HG02642 (cell line): ENCODE data around the gene CTSA.

Source experiments
- ATAC-seq: cut with Tn5 transposase; IDR thresholded peaks from one replicate; pipeline ENCODE4 v1.9.1; 2021; ENCODE audit warnings: mild to moderate bottlenecking; ENCODE audit not compliant: unreplicated experiment, poor library complexity

Gene CTSA

GRCh38 chr20:45890985-45891983, at the start of gene CTSA, which contains the start of gene NEURL2:
TSS of gene CTSA (plus strand) at chr20:45891335. CDS start at chr20:45891569, 234 bp downstream.
TSS of gene NEURL2 (minus strand) at chr20:45891208. CDS start at chr20:45890991, 217 bp downstream.
- peak; percentile 81 for ATAC-seq

GRCh38 chr20:45841407-45842129, 49.6 kb upstream of the CTSA start:
- ATAC-seq, result no peak

- ATAC-seq, result no peak
These were observed 48.8 kb upstream of the CTSA start for GRCh38 chr20:45842169-45842812.

DNA sequence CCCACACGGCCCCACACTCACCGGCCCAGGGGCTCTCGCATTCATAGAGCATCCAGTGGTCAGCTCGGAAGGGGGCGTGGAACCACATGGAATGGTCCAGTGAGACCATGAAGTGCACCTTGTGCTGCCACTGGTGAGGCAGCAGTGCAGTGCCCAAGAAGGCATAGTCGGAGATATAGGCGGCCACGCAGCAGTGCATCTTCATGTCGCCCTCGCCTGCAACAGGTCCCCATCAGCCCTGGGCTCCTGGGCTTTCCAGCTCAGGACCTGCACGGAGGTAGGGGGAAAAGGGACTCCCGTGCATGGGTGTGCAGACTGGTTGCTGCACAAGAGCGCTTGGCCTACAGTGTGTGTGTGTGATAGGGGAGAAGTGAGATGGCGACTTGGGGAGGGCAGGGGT, 47.6 kb upstream of the CTSA start:
- no peak for ATAC-seq

- ATAC-seq, result no peak
These were observed 45.7 kb upstream of the CTSA start for GRCh38 chr20:45845452-45845851.

GRCh38 chr20:45848421-45848820, 42.7 kb upstream of the CTSA start:
- ATAC-seq, result no peak

- ATAC-seq, result no peak
These were observed 42.1 kb upstream of the CTSA start for GRCh38 chr20:45848969-45849582.

- no peak for ATAC-seq
These were observed 40.9 kb upstream of the CTSA start for GRCh38 chr20:45850238-45850637.

- no peak for ATAC-seq
These were observed 40.2 kb upstream of the CTSA start for GRCh38 chr20:45850926-45851325.

DNA sequence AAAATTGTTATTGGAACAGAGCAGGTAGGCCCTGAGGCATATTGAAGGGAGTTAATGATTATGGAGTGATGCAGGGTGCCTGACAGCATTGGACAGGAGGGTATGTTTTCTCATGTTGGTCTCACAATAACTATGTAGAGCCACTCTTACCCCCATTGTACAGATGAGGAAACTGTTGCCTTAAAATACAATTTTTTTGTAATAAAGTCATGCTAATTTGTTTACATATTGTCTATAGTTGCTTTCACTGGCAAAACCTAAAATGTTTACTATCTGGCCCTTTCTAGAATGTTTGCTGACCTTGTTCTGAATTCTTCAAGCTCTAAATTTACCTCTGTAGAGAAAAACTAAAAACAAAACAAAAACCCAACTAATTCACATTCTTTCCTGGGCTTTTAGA, 39.6 kb upstream of the CTSA start:
- ATAC-seq, result no peak

- ATAC-seq, result no peak
These were observed 38.8 kb upstream of the CTSA start for GRCh38 chr20:45852326-45852725.

GRCh38 chr20:45853484-45853883, 37.7 kb upstream of the CTSA start:
- ATAC-seq, result no peak

DNA sequence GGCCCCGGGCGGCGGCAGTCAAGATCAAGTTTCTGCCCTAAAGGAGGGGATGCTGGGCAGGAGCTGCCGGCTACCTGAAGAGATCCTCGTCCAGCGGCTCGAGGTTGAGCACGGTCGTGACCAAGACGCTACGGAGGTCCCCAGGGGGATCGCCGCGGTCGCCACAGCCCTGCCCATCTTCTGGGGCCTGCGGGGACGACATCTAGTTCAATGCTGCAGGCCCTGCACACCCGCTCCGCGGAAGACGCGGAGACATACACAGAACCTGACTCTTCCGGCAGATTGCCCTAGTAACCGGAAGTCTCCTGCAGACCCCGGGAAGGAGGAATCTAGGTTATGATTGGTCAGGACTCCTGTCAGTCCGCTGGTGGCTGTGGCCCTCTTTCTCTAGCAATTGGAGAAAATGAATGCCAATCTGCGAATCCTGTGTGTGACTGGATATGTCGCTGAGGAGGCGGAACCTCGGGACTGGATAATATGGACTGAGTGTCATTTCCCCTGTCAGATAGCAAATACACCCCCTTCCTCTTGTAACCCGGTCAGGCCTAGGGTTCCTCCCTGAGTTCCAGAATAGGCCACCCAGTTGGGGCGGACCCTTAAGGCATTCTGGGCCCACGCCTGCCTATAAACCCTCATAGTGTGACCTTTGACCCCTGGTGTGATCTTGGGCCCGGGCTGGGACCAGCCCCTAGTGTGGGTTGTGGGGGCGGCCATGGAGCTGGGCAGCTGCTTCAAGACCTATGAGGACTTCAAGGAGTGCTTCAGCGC, 33.8 kb upstream of the CTSA start, which contains the start of the genes ACOT8 and ZSWIM3:
TSS of gene ACOT8 (minus strand) at position 279 of the 768 bp plus-strand sequence. CDS start at position 202, 77 bp downstream.
TSS of gene ZSWIM3 (plus strand) at position 501 of the 768 bp plus-strand sequence. CDS start at position 713, 212 bp downstream.
- ATAC-seq, result peak; percentile 97

GRCh38 chr20:45857882-45858216, 33.3 kb upstream of the CTSA start:
- ATAC-seq, result peak; percentile 12

DNA sequence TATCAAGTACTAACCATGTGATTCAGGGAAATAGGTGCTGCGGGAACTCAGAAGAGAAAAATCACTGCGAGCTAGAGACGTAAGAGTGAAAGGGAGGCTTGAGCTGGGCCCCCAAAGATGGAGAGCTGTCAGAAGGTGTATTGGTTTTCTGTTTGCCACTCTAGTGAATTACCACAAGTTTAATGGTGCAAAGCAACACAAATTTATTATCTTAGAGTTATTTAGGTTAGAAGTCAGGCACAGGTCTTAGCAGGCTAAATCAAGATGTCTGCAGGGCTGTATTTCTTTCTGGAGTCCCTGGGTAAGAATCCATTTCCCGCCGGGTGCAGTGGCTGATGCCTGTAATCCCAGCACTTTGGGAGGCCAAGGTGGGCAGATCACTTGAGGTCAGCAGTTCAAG, 31.2 kb upstream of the CTSA start:
- ATAC-seq, result no peak

DNA sequence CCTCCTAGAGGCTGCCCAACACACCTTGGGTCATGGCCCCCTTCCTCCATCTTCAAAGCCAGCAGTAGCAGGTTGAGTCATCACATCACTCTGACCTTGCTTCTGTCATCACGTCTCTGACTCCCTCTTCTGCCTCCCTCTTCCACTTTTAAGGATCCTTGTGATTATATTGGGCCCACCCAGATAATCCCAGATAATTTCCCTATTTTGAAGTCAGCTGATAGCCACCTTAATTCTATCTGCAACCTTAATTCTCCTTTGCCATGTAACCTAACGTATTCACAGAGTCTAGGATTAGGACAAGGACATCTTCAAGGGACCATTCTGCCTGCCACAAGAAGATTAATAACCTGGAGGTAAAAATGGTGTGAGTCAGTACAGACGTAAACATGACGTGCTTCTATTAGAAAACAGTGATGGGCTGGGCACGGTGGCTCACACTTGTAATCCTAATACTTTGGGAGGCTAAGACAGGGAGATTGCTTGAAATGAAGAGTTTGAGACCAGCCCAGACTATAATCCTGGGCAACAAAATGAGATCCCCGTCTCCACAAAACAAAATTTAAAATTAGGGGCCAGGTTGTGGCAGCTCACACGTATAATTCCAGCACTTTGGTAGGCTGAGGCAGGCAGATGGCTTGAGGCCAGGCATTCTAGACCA, 30.4 kb upstream of the CTSA start:
- no peak for ATAC-seq

DNA sequence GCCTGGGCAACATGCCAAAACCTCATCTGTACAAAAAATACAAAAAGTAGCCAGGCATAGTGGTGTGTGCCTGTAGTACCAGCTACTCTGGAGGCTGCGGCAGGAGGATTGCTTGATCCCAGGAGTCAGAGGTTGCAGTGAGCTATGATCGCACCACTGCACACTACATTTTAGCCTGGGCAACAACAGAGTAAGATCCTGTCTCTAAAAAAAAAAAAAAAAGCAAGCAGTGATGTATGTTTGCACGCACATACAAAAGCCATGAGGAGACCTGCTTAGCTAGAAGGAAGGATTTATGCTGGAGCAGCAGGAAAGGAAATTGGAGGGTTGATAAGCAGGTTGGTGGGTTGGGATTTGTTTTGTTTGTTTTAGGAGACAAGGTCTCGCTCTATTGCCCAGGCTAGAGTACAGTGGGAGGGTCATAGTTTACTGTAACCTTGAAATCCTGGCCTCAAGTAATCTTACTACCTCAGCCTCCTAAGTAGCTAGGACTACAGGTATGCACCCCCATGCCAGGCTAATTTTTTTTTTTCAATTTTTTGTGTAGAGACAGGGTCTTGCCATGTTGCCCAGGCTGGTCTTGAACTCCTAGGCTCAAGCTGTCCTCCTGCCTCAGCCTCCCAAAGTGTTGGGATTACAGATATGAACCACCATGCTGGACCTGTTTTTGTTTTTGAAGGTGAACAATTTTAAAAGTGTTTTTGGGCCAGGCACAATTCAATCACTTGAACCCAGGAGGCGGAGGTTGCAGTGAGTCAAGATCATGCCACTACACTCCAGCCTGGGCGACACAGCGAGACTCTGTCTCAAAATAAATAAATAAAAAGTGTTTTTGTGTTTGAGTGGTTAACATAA, 29.7 kb upstream of the CTSA start:
- ATAC-seq, result no peak
